ENCODE measurements around the gene COL27A1.

The COL27A1 gene

GRCh38 chr9:114202849-114203248 is 47.5 kb downstream of the COL27A1 start:
- no peak overlapping the region for H3K27ac ChIP-seq (ENCODE audit: low read depth, low read length, poor library complexity, severe bottlenecking)
- TF ChIP-seq CTCF (IDR thresholded peaks at IDR 0.05; ENCODE audit: low read length) (no peak), EZH2 (IDR thresholded peaks at IDR 0.05; ENCODE audit: borderline replicate concordance, low read length) (no peak)

GRCh38 chr9:114203410-114204140 is 48.2 kb downstream of the COL27A1 start:
- no peaks in the 10 kb centered on the region for H3K4me1 ChIP-seq (ENCODE audit: insufficient read depth, low read length, severe bottlenecking)
- no peaks in the 10 kb centered on the region for H3K36me3 ChIP-seq (ENCODE audit: insufficient read depth, low read length)
- H2AFZ ChIP-seq (ENCODE audit: low read length): no peak overlapping the region
- H3F3A ChIP-seq (ENCODE audit: insufficient read depth, low read length): no peaks in the 10 kb centered on the region
- no peaks in the 10 kb centered on the region for H3K79me2 ChIP-seq (ENCODE audit: insufficient read depth, low read length)
- no peak overlapping the region for H3K4me2 ChIP-seq (ENCODE audit: low read length)
- H3K9ac ChIP-seq (ENCODE audit: low read length): no peak overlapping the region
- H3K27ac ChIP-seq (ENCODE audit: low read depth, low read length, poor library complexity, severe bottlenecking): no peak overlapping the region
- no peaks in the 10 kb centered on the region for H4K20me1 ChIP-seq (ENCODE audit: insufficient read depth, low read length)
- H3K9me3 ChIP-seq (ENCODE audit: low read length): no peaks in the 10 kb centered on the region
- H3K27me3 ChIP-seq (ENCODE audit: insufficient read depth, low read length): no peaks in the 10 kb centered on the region
- TF ChIP-seq CTCF (IDR thresholded peaks at IDR 0.05; ENCODE audit: low read length): no peak
- no peak for TF ChIP-seq EZH2 (IDR thresholded peaks at IDR 0.05; ENCODE audit: borderline replicate concordance, low read length)
- no peak overlapping the region for H3K4me3 ChIP-seq (ENCODE audit: low read depth, low read length, poor library complexity, severe bottlenecking)
- no peaks in the 10 kb centered on the region for H3K9me2 ChIP-seq (ENCODE audit: low read depth, low read length)

More at GRCh38 chr9:114202849-114203248, 47.5 kb downstream of the COL27A1 start:
- Histone ChIP-seq H3K4me3 (ENCODE audit: low read depth, low read length, poor library complexity, severe bottlenecking) (no peak overlapping the region), H3K9me2 (ENCODE audit: low read depth, low read length) (no peaks in the 10 kb centered on the region), H3K4me2 (ENCODE audit: low read length) (no peak overlapping the region), H3K9me3 (ENCODE audit: low read length) (no peaks in the 10 kb centered on the region), H3K9ac (ENCODE audit: low read length) (no peak overlapping the region), H3K4me1 (ENCODE audit: insufficient read depth, low read length, severe bottlenecking) (no peaks in the 10 kb centered on the region), H2AFZ (ENCODE audit: low read length) (no peak overlapping the region), H3F3A (ENCODE audit: insufficient read depth, low read length) (no peaks in the 10 kb centered on the region), H3K27me3 (ENCODE audit: insufficient read depth, low read length) (no peaks in the 10 kb centered on the region), H4K20me1 (ENCODE audit: insufficient read depth, low read length) (no peaks in the 10 kb centered on the region), H3K79me2 (ENCODE audit: insufficient read depth, low read length) (no peaks in the 10 kb centered on the region), H3K36me3 (ENCODE audit: insufficient read depth, low read length) (no peaks in the 10 kb centered on the region)

GRCh38 chr9:114204265-114204664 is 48.9 kb downstream of the COL27A1 start:
- H2AFZ ChIP-seq (ENCODE audit: low read length): no peak overlapping the region

More at GRCh38 chr9:114204265-114204664, 48.9 kb downstream of the COL27A1 start:
- no peaks in the 10 kb centered on the region for H3K79me2 ChIP-seq (ENCODE audit: insufficient read depth, low read length)
- no peaks in the 10 kb centered on the region for H3K36me3 ChIP-seq (ENCODE audit: insufficient read depth, low read length)
- H3K9ac ChIP-seq (ENCODE audit: low read length): no peak overlapping the region
- H3K9me2 ChIP-seq (ENCODE audit: low read depth, low read length): no peaks in the 10 kb centered on the region
- H3K4me3 ChIP-seq (ENCODE audit: low read depth, low read length, poor library complexity, severe bottlenecking): no peak overlapping the region
- TF ChIP-seq CTCF (IDR thresholded peaks at IDR 0.05; ENCODE audit: low read length) (no peak), EZH2 (IDR thresholded peaks at IDR 0.05; ENCODE audit: borderline replicate concordance, low read length) (no peak)
- H3K4me1 ChIP-seq (ENCODE audit: insufficient read depth, low read length, severe bottlenecking): no peaks in the 10 kb centered on the region
- H3K4me2 ChIP-seq (ENCODE audit: low read length): no peak overlapping the region
- no peaks in the 10 kb centered on the region for H3K27me3 ChIP-seq (ENCODE audit: insufficient read depth, low read length)
- H3K27ac ChIP-seq (ENCODE audit: low read depth, low read length, poor library complexity, severe bottlenecking): no peak overlapping the region
- H4K20me1 ChIP-seq (ENCODE audit: insufficient read depth, low read length): no peaks in the 10 kb centered on the region
- H3K9me3 ChIP-seq (ENCODE audit: low read length): no peaks in the 10 kb centered on the region
- H3F3A ChIP-seq (ENCODE audit: insufficient read depth, low read length): no peaks in the 10 kb centered on the region

Measured in OCI-LY1 (cell line).